ENCODE measurements around the gene PRDX2.
"Not testable (repeated sequence)": the region's sequence is repeated elsewhere in the genome, so short reads cannot be mapped to it uniquely, and the experiment has no call there.

Gene PRDX2

GRCh38 chr19:12801466-12802266 is at the start of gene PRDX2, which contains the start of gene THSD8:
Gene PRDX2 (minus strand): TSS chr19:12801800. CDS start chr19:12801261, 539 bp downstream.
Gene THSD8 (plus strand): TSS chr19:12802069. CDS start chr19:12802072, 3 bp downstream.
- peak within 1 kb of the TSS; percentile 92 for H3K27ac ChIP-seq
- H3K4me3 ChIP-seq = peak within 1 kb of the TSS; percentile 90
- H3K9ac ChIP-seq = peak within 1 kb of the TSS; percentile 97
- peak within 1 kb of the TSS; percentile 87 for H3K4me2 ChIP-seq
- peaks cover 51% of the 10 kb centered on the region for H3K4me1 ChIP-seq
- no peaks in the 10 kb centered on the region for H3K27me3 ChIP-seq
- peaks cover 40% of the 10 kb centered on the region for H3K36me3 ChIP-seq
- no peak for TF ChIP-seq Cebpa-rat (IDR thresholded peaks at IDR 0.05)
- no peaks in the 10 kb centered on the region for H3K9me3 ChIP-seq
- H4K20me1 ChIP-seq = peaks cover 21% of the 10 kb centered on the region

- Histone ChIP-seq H3K27ac (no peak overlapping the region), H3K36me3 (no peaks in the 10 kb centered on the region), H4K20me1 (no peaks in the 10 kb centered on the region), H3K4me1 (peaks cover 5% of the 10 kb centered on the region; the same call in 1 of the 2 replicates), H3K9ac (no peak overlapping the region), H3K27me3 (peaks cover 31% of the 10 kb centered on the region), H3K4me3 (peak overlapping the region; percentile 52), H3K9me3 (no peaks in the 10 kb centered on the region), H3K4me2 (peak overlapping the region; percentile 81)
- TF ChIP-seq Cebpa-rat (IDR thresholded peaks at IDR 0.05) = no peak
Measured at GRCh38 chr19:12847159-12848139, 45.8 kb upstream of the PRDX2 start.

- H4K20me1 ChIP-seq, H3K36me3 ChIP-seq, H3K9me3 ChIP-seq, H3K4me1 ChIP-seq, H3K9ac ChIP-seq, H3K27ac ChIP-seq, H3K4me3 ChIP-seq: not testable (repeated sequence)
- peaks cover 40% of the 10 kb centered on the region for H3K27me3 ChIP-seq
- peak overlapping the region; percentile 81; the same call in 1 of the 2 replicates for H3K4me2 ChIP-seq
Measured at GRCh38 chr19:12846613-12847012, 45.0 kb upstream of the PRDX2 start.

- H3K4me1 ChIP-seq = peaks cover 18% of the 10 kb centered on the region
- H3K4me3 ChIP-seq = no peak overlapping the region
- no peak overlapping the region for H3K4me2 ChIP-seq
- H3K9me3 ChIP-seq = no peaks in the 10 kb centered on the region
- H3K36me3 ChIP-seq = no peaks in the 10 kb centered on the region
- H3K27ac ChIP-seq = no peak overlapping the region
- no peak for TF ChIP-seq Cebpa-rat (IDR thresholded peaks at IDR 0.05)
- H3K27me3 ChIP-seq = peaks cover 64% of the 10 kb centered on the region
- peaks cover 26% of the 10 kb centered on the region for H4K20me1 ChIP-seq
- no peak overlapping the region for H3K9ac ChIP-seq
Measured at GRCh38 chr19:12843999-12844732, 42.6 kb upstream of the PRDX2 start.

- H3K27ac ChIP-seq = no peak overlapping the region
- H3K4me1 ChIP-seq = peaks cover 26% of the 10 kb centered on the region
- no peak overlapping the region for H3K4me3 ChIP-seq
- no peaks in the 10 kb centered on the region for H3K9me3 ChIP-seq
- no peak for TF ChIP-seq Cebpa-rat (IDR thresholded peaks at IDR 0.05)
- H3K36me3 ChIP-seq = no peaks in the 10 kb centered on the region
- H3K4me2 ChIP-seq = no peak overlapping the region
- peaks cover 26% of the 10 kb centered on the region for H4K20me1 ChIP-seq
- H3K27me3 ChIP-seq = peaks cover 73% of the 10 kb centered on the region
- no peak overlapping the region for H3K9ac ChIP-seq
Measured at GRCh38 chr19:12843328-12843727, 41.7 kb upstream of the PRDX2 start.

- TF ChIP-seq Cebpa-rat (IDR thresholded peaks at IDR 0.05) = no peak
- Histone ChIP-seq H3K4me2 (no peak overlapping the region), H3K36me3 (no peaks in the 10 kb centered on the region), H3K4me3 (no peak overlapping the region), H4K20me1 (peaks cover 32% of the 10 kb centered on the region), H3K27me3 (peaks cover 81% of the 10 kb centered on the region), H3K9ac (no peak overlapping the region), H3K9me3 (no peaks in the 10 kb centered on the region), H3K4me1 (peaks cover 31% of the 10 kb centered on the region), H3K27ac (no peak overlapping the region)
Measured at GRCh38 chr19:12842511-12842910, 40.9 kb upstream of the PRDX2 start.

GRCh38 chr19:12841094-12841493 is 39.5 kb upstream of the PRDX2 start:
- H3K9me3 ChIP-seq = no peaks in the 10 kb centered on the region
- H3K9ac ChIP-seq = no peak overlapping the region
- peak overlapping the region; percentile 66 for H3K4me2 ChIP-seq
- peaks cover 44% of the 10 kb centered on the region for H4K20me1 ChIP-seq
- no peaks in the 10 kb centered on the region for H3K36me3 ChIP-seq
- TF ChIP-seq Cebpa-rat (IDR thresholded peaks at IDR 0.05) = no peak
- peaks cover 81% of the 10 kb centered on the region for H3K27me3 ChIP-seq
- peaks cover 30% of the 10 kb centered on the region for H3K4me1 ChIP-seq
- H3K4me3 ChIP-seq = peak overlapping the region; percentile 28; the same call in 1 of the 2 replicates
- no peak overlapping the region for H3K27ac ChIP-seq

GRCh38 chr19:12840091-12841079 is 38.8 kb upstream of the PRDX2 start:
- no peak for TF ChIP-seq Cebpa-rat (IDR thresholded peaks at IDR 0.05)
- Histone ChIP-seq H3K4me2 (peak overlapping the region; percentile 66), H3K27ac (no peak overlapping the region), H3K36me3 (no peaks in the 10 kb centered on the region), H3K9me3 (no peaks in the 10 kb centered on the region), H3K9ac (no peak overlapping the region), H3K4me1 (peaks cover 36% of the 10 kb centered on the region), H3K4me3 (peak overlapping the region; percentile 28; the same call in 1 of the 2 replicates), H3K27me3 (peaks cover 81% of the 10 kb centered on the region), H4K20me1 (peaks cover 48% of the 10 kb centered on the region)
